NCI-H1694 (cell line): ENCODE results near the gene FREM1.

Experiments used
- DNase-seq: peaks from one replicate; lab custom pipeline; 2025; lab: John Stamatoyannopoulos, UW

Gene FREM1

DNA sequence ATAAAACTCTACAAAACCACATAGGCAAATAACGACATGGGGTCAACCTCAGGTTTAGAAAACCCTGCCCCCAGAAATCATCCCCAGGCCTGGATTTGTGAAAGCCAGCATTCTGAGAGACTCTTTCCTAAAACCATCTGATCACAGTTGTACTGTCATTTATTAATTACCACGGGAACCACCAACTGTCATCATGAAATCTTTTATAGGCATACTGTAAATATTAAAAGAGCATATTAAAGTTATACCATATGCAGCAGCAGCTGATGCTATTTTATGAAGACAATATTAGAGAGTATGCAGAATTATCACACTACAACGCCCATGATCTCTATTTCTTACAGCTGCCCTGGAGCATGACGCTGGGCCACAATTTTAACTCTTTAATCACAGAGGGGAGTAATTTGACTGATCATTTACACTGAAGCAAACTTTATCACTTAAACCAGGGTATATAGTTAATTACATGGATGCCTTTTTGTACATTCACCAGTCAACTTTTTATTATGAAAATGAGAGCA lies 208.0 kb downstream of the FREM1 start:
- DNase-seq, result peak; percentile 68

GRCh38 chr9:14693251-14693861 lies 216.9 kb downstream of the FREM1 start, which contains the start of gene ZDHHC21:
ZDHHC21 (minus strand) TSS chr9:14693432; CDS start chr9:14674340, 19,092 bp downstream.
- no peak for DNase-seq

DNA sequence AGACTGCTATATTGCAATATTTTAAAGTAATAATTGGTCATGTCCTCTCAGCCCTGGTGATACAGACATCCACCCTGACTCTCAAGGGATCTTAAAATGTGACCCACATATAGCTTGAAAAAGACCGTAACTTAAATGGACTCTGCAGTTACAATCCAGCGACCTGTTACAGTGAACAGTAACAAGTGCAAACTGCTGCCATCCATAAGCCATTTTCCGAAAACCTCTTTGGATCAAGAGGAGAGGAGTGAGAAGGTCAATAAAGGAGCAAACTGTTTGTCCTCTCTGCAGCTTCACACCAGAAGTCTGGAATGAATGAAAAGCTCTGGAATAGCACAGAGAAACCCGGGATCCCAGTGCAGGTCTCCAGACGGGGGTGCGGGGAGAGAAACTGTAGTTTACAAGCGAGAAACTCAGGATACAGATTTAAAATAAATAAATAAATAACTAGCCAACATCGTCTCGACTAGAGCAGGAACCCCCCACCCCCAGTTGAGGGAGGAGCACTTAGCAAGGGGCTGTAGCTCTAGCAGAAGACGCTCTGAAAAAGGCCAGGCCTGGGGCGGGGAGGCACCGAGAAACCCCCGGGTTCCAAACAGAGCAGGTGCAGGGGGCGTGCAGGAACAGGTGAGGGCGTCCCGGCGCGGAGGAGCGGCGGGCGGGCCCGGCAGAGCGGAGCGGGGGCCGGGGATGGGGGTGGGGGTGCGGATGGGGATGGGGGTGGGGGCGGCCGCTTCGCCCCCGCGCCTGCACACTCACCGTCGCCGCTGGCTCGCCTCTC lies 217.6 kb downstream of the FREM1 start:
- peak; percentile 8 for DNase-seq

DNA sequence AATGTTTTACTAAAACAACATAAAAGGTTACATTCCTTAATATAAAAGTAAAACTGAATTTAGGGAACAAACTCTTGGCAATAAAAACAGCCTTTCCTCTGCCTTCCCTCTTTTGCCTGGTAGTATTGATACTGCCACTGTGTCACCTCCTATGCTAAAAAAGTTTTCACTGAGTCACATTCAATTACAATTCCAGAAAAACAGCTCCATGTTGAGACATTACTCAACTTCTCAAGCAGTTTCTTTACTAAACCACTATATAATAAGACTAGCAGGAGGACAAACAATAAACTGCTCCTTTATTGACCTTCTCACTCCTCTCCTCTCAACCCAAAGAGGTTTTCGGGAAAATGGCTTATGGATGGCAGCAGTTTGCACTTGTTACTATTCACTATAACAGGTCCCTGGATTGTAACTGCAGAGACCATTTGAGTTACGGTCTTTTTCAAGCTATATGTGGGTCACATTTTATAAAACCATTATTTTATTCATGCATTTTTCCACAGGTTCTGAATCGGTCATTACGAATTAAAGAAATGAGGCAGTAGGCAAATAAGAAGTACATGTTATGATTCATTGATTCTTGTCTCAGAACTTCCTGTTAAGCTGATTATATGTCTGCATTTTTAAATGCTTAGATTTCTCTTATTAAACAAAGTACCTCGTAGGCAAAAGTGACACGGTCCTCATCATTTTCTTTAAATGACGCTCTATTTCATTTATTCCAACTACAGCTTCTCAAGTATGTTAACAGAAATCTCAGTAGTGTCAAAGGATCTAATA lies 219.1 kb downstream of the FREM1 start:
- DNase-seq, result no peak

GRCh38 chr9:14687042-14687719 lies 223.0 kb downstream of the FREM1 start:
- no peak for DNase-seq

DNA sequence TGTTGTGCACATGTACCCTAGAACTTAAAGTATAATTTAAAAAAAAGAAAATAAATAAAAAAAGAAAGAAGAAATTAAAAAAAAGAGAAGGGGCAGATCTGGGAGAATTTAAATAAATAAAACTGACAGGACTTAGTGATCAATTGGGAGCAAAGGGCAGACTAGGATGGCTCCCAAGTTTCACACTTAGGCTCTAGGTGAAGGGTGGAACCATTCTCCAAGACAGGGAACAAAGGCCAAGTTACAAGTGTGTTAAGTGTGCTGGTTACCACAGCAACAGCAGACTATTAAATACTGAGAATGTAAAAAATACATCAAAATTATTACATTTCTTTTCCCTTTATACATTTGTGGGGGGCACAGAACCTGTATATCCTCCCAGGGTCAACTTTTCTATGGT lies 224.1 kb downstream of the FREM1 start:
- no peak for DNase-seq
